Inferior parietal cortex (tissue), 1 donor: Measurements from ENCODE around the gene TTLL10.

Experiments used
- DNase-seq: peaks from one replicate; pipeline ENCODE4 v3.0.0-alpha.2; 2016; ENCODE audit errors: extremely low spot score

TTLL10 gene

GRCh38 chr1:1247341-1247913 is 73.7 kb downstream of the TTLL10 start:
- DNase-seq = no peak
